HEK293 (cell line): ENCODE data around the gene HSD11B1.

ENCODE experiments used
- CTCF ChIA-PET: fragments of 350-600 bp; formaldehyde crosslinking; extraction: SDS; loops from one replicate; lab custom pipeline; 2021; ENCODE audit warnings: antibody characterized with exemption; lab: Yijun Ruan, JAX
- POLR2A ChIA-PET: fragments of 300-600 bp; formaldehyde crosslinking; extraction: SDS; loops from one replicate; lab custom pipeline; 2020; ENCODE audit warnings: antibody characterized with exemption, inconsistent platforms; lab: Yijun Ruan, JAX
- H3K27ac ChIP-seq: fragments of 200-500 bp; sonication (Bioruptor generic); 2 replicates; pipeline ENCODE4 v1.5.1; 2014; ENCODE audit warnings: low read depth, low read length, control low read depth, inconsistent platforms; ENCODE audit errors: extremely low read depth
- H3K36me3 ChIP-seq, 2 experiments: fragments of 200-500 bp in 1 of 2; sonication (Bioruptor generic) in 1 of 2; 1 replicate in 1 of 2; 2 replicates in 1 of 2; pipeline ENCODE4 v1.5.1; 2014 to 2017; ENCODE audit warnings: inconsistent platforms in 2 of 2, low read length in 2 of 2; ENCODE audit not compliant: control insufficient read depth in 2 of 2, insufficient read depth in 1 of 2
- H3K4me1 ChIP-seq: fragments of 200-500 bp; sonication (Bioruptor generic); 2 replicates; pipeline ENCODE4 v1.5.1; 2014; ENCODE audit warnings: mild to moderate bottlenecking, low read length, inconsistent platforms; ENCODE audit not compliant: control insufficient read depth, insufficient read depth
- H3K4me3 ChIP-seq: 2 replicates; pipeline ENCODE4 v1.5.1; 2011; ENCODE audit warnings: low read depth, mild to moderate bottlenecking, control low read depth, low read length, moderate library complexity
- H3K9me3 ChIP-seq: fragments of 200-500 bp; sonication (Bioruptor generic); 2 replicates; pipeline ENCODE4 v1.5.1; 2014; ENCODE audit warnings: low read depth, low read length, inconsistent platforms; ENCODE audit not compliant: control insufficient read depth, insufficient read depth
- EGR2 ChIP-seq: fragments of 450-650 bp; formaldehyde crosslinking; IDR thresholded peaks from 2 replicates; pipeline ENCODE4 v1.5.1; 2016; ENCODE audit warnings: low read depth, missing biosample characterization, missing genetic modification characterization
- FEZF1 ChIP-seq: fragments of 450-650 bp; formaldehyde crosslinking; IDR thresholded peaks from 2 replicates; pipeline ENCODE4 v1.5.1; 2016; ENCODE audit warnings: missing biosample characterization, missing genetic modification characterization
- GLI4 ChIP-seq: fragments of 450-650 bp; formaldehyde crosslinking; IDR thresholded peaks from 2 replicates; pipeline ENCODE4 v1.5.1; 2016; ENCODE audit warnings: missing biosample characterization, missing genetic modification characterization
- GLIS2 ChIP-seq: fragments of 450-650 bp; formaldehyde crosslinking; IDR thresholded peaks from 2 replicates; pipeline ENCODE4 v1.5.1; 2016; ENCODE audit warnings: missing biosample characterization, missing genetic modification characterization
- HOXA7 ChIP-seq: sonication (generic); formaldehyde crosslinking; IDR thresholded peaks from 2 replicates; pipeline ENCODE4 v1.8.1; 2022; ENCODE audit warnings: missing genetic modification reagents, borderline replicate concordance
- KLF16 ChIP-seq: fragments of 450-650 bp; formaldehyde crosslinking; IDR thresholded peaks from 2 replicates; pipeline ENCODE4 v1.5.1; 2017; ENCODE audit warnings: missing biosample characterization, missing genetic modification characterization
- KLF7 ChIP-seq: fragments of 450-650 bp; formaldehyde crosslinking; IDR thresholded peaks from 2 replicates; pipeline ENCODE4 v1.5.1; 2016; ENCODE audit warnings: missing biosample characterization, missing genetic modification characterization, borderline replicate concordance
- MYNN ChIP-seq: fragments of 450-650 bp; formaldehyde crosslinking; IDR thresholded peaks from 2 replicates; pipeline ENCODE4 v1.5.1; 2016; ENCODE audit warnings: missing biosample characterization, missing genetic modification characterization, borderline replicate concordance
- MZF1 ChIP-seq: fragments of 450-650 bp; formaldehyde crosslinking; IDR thresholded peaks from 2 replicates; pipeline ENCODE4 v1.5.1; 2017; ENCODE audit warnings: missing biosample characterization, missing genetic modification characterization, borderline replicate concordance
- SP7 ChIP-seq: fragments of 450-650 bp; formaldehyde crosslinking; IDR thresholded peaks from 2 replicates; pipeline ENCODE4 v1.5.1; 2016; ENCODE audit warnings: missing biosample characterization, missing genetic modification characterization
- TRIM28 ChIP-seq: IDR thresholded peaks from 2 replicates; pipeline ENCODE4 v1.6.1; 2011; ENCODE audit warnings: low read length, control low read depth, borderline replicate concordance
- WT1 ChIP-seq: fragments of 450-650 bp; formaldehyde crosslinking; IDR thresholded peaks from 2 replicates; pipeline ENCODE4 v1.5.1; 2016; ENCODE audit warnings: missing biosample characterization, missing genetic modification characterization
- ZBTB20 ChIP-seq: fragments of 450-650 bp; formaldehyde crosslinking; IDR thresholded peaks from 2 replicates; pipeline ENCODE4 v1.5.1; 2016; ENCODE audit warnings: missing biosample characterization, missing genetic modification characterization
- ZBTB48 ChIP-seq: fragments of 450-650 bp; formaldehyde crosslinking; IDR thresholded peaks from 2 replicates; pipeline ENCODE4 v1.5.1; 2016; ENCODE audit warnings: missing biosample characterization, missing genetic modification characterization
- ZIC2 ChIP-seq: fragments of 450-650 bp; formaldehyde crosslinking; IDR thresholded peaks from 2 replicates; pipeline ENCODE4 v1.5.1; 2016; ENCODE audit warnings: missing biosample characterization, missing genetic modification characterization
- ZNF324 ChIP-seq: fragments of 450-650 bp; formaldehyde crosslinking; IDR thresholded peaks from 2 replicates; pipeline ENCODE4 v1.5.1; 2016; ENCODE audit warnings: missing biosample characterization, missing genetic modification characterization
- ZNF423 ChIP-seq: fragments of 450-650 bp; formaldehyde crosslinking; IDR thresholded peaks from 2 replicates; pipeline ENCODE4 v1.5.1; 2016; ENCODE audit warnings: missing biosample characterization, missing genetic modification characterization
- ZNF426 ChIP-seq: fragments of 450-650 bp; formaldehyde crosslinking; IDR thresholded peaks from 2 replicates; pipeline ENCODE4 v1.5.1; 2017; ENCODE audit warnings: missing biosample characterization, missing genetic modification characterization, mild to moderate bottlenecking, inconsistent platforms, moderate library complexity
- ZNF561 ChIP-seq: fragments of 450-650 bp; IDR thresholded peaks from 2 replicates; pipeline ENCODE4 v1.5.1; 2018; ENCODE audit warnings: missing biosample characterization, missing genetic modification characterization, borderline replicate concordance
- ZNF629 ChIP-seq: fragments of 450-650 bp; formaldehyde crosslinking; IDR thresholded peaks from 2 replicates; pipeline ENCODE4 v1.5.1; 2017; ENCODE audit warnings: missing biosample characterization, missing genetic modification characterization
- ZNF660 ChIP-seq: fragments of 450-650 bp; IDR thresholded peaks from 2 replicates; pipeline ENCODE4 v1.5.1; 2018; ENCODE audit warnings: missing biosample characterization, mild to moderate bottlenecking, missing genetic modification characterization
- ZNF701 ChIP-seq: fragments of 450-650 bp; formaldehyde crosslinking; IDR thresholded peaks from 2 replicates; pipeline ENCODE4 v1.5.1; 2016; ENCODE audit warnings: missing biosample characterization, missing genetic modification characterization
- ZNF830 ChIP-seq: fragments of 450-650 bp; IDR thresholded peaks from 2 replicates; pipeline ENCODE4 v1.5.0; 2018; ENCODE audit warnings: missing biosample characterization, missing genetic modification characterization, low read depth, mild to moderate bottlenecking, moderate library complexity
- TF ChIP-seq, protein P1 (sequence below): fragments of 450-650 bp; IDR thresholded peaks from 2 replicates; pipeline ENCODE4 v1.5.1; 2018; ENCODE audit warnings: missing biosample characterization, missing genetic modification characterization
- TF ChIP-seq, protein P2 (sequence below): fragments of 450-650 bp; formaldehyde crosslinking; IDR thresholded peaks from 2 replicates; pipeline ENCODE4 v1.5.1; 2016; ENCODE audit warnings: missing biosample characterization, missing genetic modification characterization
- TF ChIP-seq, protein P3 (sequence below): fragments of 450-650 bp; formaldehyde crosslinking; IDR thresholded peaks from 2 replicates; pipeline ENCODE4 v1.5.1; 2016; ENCODE audit warnings: missing biosample characterization, missing genetic modification characterization
- TF ChIP-seq, protein P4 (sequence below): fragments of 450-650 bp; formaldehyde crosslinking; optimal IDR thresholded peaks from 2 replicates; pipeline ENCODE3; 2016; ENCODE audit warnings: missing biosample characterization, mild to moderate bottlenecking, missing genetic modification characterization

HSD11B1 gene

DNA sequence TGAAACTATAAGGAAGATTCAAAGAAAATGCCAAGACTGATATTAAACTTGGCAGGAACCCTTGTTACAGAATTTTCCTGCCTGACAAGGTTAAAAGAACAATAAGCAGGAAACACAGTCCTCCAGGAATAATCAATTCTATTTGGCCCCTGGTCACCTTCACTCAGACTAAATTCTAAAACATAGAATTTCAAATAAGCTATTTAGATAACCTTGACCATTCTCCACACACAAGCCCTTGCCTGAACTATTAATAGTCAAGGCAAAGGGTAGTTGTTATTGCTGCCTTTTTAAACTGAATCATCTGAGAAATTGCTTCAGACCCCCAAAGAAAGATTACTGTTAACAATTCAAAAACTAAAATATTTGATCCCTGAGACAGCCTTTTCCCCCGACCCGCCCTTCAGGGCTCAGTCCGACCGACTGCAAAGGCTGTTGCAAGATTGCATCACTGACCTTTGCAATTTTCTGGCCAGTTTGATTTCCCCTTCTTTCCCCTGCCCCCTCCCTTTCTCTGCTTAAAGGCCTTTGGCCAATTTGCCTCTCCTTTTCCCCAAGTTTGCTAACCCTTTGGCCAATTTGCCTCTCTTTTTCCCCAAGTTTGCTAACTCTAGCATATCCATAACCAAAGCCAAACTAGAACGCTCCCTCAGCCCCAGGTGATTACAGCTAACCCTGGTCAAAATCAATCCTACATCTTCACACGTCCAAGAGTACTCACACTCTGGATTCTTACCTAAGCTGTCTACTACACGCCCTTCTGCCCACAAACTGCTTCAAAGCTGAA, 30.8 kb upstream of the HSD11B1 start:
- ChIA-PET POLR2A (no interaction called here), CTCF (interaction anchor here (0.7 to 1.4 kb wide), 5 partner anchors 12 to 242 kb away, joined by 4 to 6 read pairs (median 5); partner anchors contain the start of gene LAMB3)
- H3K4me1 ChIP-seq = no peaks in the 10 kb centered on the region
- no peaks in the 10 kb centered on the region for H3K36me3 ChIP-seq
- no peak overlapping the region for H3K4me3 ChIP-seq
- TF ChIP-seq ZNF830 (tag by site-specific recombination) (no peak), KLF16 (tag by site-specific recombination) (peak; percentile 29; the same call in 1 of the 2 replicates)
- no peak overlapping the region for H3K27ac ChIP-seq
- H3K9me3 ChIP-seq = no peaks in the 10 kb centered on the region

DNA sequence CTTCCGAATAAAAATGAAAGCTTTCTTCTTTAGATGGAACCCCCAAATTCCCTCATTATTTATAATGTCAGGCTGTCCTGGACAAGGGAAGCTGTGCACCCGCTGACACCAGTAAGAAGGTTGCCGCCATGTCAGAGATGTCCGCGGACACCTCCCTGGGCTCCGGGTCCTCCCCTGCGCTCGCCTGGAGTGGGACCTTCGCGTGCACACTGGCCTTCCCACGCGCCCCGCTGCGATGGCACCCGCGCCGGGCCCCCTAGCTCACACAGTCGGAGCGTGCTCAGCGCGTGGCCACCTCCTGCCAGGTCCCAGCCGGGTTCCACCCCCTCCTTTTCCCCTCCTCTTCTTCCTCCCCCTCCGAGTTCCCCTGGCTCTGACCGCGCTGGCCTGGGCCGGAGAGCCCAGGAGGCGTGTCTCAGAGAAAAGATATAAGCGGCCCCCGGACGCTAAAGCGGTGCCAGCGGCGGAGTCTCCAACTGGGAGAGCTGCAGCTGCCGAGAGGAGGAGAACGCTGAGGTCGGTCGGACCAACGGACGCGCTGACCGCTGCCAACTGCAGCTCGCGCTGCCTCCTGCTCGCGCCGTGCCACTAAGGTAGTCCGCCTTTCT, 29.6 kb upstream of the HSD11B1 start, which contains the start of gene G0S2:
G0S2 (plus strand) TSS at position 456 of the 608 bp plus-strand sequence. CDS start 273 bp downstream, outside the sequence.
- ChIA-PET CTCF (interaction anchor here (0.6 to 1.5 kb wide), 4 partner anchors 13 to 44 kb away, joined by 3 to 4 read pairs (median 4); partner anchors contain the start of gene LAMB3), POLR2A (interaction anchor here (0.6 to 1.2 kb wide), 2 partner anchors 17 to 22 kb away, joined by 3 to 4 read pairs; no protein-coding TSS in a partner anchor)
- no peaks in the 10 kb centered on the region; the same call in 1 of the 2 replicates for H3K4me1 ChIP-seq
- H3K9me3 ChIP-seq = no peaks in the 10 kb centered on the region
- H3K4me3 ChIP-seq = peak within 1 kb of the TSS; percentile 29
- no peaks in the 10 kb centered on the region for H3K36me3 ChIP-seq
- H3K27ac ChIP-seq = no peak within 1 kb of the TSS
- peak; percentile 28; the same call in 1 of the 2 replicates for TF ChIP-seq ZBTB20 (tag by site-specific recombination)
- TF ChIP-seq, protein P1, sequence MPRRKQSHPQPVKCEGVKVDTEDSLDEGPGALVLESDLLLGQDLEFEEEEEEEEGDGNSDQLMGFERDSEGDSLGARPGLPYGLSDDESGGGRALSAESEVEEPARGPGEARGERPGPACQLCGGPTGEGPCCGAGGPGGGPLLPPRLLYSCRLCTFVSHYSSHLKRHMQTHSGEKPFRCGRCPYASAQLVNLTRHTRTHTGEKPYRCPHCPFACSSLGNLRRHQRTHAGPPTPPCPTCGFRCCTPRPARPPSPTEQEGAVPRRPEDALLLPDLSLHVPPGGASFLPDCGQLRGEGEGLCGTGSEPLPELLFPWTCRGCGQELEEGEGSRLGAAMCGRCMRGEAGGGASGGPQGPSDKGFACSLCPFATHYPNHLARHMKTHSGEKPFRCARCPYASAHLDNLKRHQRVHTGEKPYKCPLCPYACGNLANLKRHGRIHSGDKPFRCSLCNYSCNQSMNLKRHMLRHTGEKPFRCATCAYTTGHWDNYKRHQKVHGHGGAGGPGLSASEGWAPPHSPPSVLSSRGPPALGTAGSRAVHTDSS = peak; percentile 80
- TF ChIP-seq SP7 = peak; percentile 94
- no peak for TF ChIP-seq ZNF629 (tag by site-specific recombination)
- TF ChIP-seq ZNF426 (tag by site-specific recombination) = no peak
- TF ChIP-seq ZIC2 = peak; percentile 100
- no peak for TF ChIP-seq MZF1 (tag by site-specific recombination)
- TF ChIP-seq TRIM28 = no peak
- peak; percentile 96 for TF ChIP-seq GLIS2 (tag by site-specific recombination)
- TF ChIP-seq EGR2 (tag by site-specific recombination) = peak; percentile 96
- peak; percentile 74 for TF ChIP-seq FEZF1
- peak; percentile 46; the same call in 1 of the 2 replicates for TF ChIP-seq ZBTB48 (tag by site-specific recombination)
- TF ChIP-seq, protein P2, sequence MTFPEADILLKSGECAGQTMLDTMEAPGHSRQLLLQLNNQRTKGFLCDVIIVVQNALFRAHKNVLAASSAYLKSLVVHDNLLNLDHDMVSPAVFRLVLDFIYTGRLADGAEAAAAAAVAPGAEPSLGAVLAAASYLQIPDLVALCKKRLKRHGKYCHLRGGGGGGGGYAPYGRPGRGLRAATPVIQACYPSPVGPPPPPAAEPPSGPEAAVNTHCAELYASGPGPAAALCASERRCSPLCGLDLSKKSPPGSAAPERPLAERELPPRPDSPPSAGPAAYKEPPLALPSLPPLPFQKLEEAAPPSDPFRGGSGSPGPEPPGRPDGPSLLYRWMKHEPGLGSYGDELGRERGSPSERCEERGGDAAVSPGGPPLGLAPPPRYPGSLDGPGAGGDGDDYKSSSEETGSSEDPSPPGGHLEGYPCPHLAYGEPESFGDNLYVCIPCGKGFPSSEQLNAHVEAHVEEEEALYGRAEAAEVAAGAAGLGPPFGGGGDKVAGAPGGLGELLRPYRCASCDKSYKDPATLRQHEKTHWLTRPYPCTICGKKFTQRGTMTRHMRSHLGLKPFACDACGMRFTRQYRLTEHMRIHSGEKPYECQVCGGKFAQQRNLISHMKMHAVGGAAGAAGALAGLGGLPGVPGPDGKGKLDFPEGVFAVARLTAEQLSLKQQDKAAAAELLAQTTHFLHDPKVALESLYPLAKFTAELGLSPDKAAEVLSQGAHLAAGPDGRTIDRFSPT (tag by site-specific recombination) = peak; percentile 53; the same call in 1 of the 2 replicates
- TF ChIP-seq ZNF561 (tag by site-specific recombination) = peak; percentile 68; the same call in 1 of the 2 replicates
- no peak for TF ChIP-seq HOXA7 (CRISPR knock-in tag)
- TF ChIP-seq, protein P3, sequence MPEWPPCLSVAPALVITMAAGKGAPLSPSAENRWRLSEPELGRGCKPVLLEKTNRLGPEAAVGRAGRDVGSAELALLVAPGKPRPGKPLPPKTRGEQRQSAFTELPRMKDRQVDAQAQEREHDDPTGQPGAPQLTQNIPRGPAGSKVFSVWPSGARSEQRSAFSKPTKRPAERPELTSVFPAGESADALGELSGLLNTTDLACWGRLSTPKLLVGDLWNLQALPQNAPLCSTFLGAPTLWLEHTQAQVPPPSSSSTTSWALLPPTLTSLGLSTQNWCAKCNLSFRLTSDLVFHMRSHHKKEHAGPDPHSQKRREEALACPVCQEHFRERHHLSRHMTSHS (tag by site-specific recombination) = peak; percentile 94
- TF ChIP-seq ZNF423 = peak; percentile 95
- peak; percentile 74; the same call in 1 of the 2 replicates for TF ChIP-seq ZNF324 (tag by site-specific recombination)
- TF ChIP-seq WT1 (tag by site-specific recombination) = peak; percentile 35
- no peak for TF ChIP-seq GLI4
- no peak for TF ChIP-seq KLF7 (tag by site-specific recombination)
- peak; percentile 69 for TF ChIP-seq ZNF660 (tag by site-specific recombination)
- TF ChIP-seq ZNF701 = no peak
- 0 out of 2 replicates have a peak, but pooled peaks have one; percentile 7 for TF ChIP-seq MYNN (tag by site-specific recombination)
- TF ChIP-seq, protein P4, sequence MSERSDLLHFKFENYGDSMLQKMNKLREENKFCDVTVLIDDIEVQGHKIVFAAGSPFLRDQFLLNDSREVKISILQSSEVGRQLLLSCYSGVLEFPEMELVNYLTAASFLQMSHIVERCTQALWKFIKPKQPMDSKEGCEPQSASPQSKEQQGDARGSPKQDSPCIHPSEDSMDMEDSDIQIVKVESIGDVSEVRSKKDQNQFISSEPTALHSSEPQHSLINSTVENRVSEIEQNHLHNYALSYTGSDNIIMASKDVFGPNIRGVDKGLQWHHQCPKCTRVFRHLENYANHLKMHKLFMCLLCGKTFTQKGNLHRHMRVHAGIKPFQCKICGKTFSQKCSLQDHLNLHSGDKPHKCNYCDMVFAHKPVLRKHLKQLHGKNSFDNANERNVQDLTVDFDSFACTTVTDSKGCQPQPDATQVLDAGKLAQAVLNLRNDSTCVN = peak; percentile 83
